K562 (cell line): ENCODE data around the gene JPH3. TPM values are rescaled to one million over a fixed set of nuclear protein-coding genes. Genes with fewer than 3 reads are reported as not detected.
A peak's percentile ranks its signal among the peaks of the same experiment; 100 is the strongest.

Experiments
- ATAC-seq: fragments of 200-7000 bp; cut with Tn5 transposase; 3 replicates; pipeline ENCODE4 v1.9.1; 2020; ENCODE audit warnings: moderate library complexity
- BruUV-seq: library from RNA; stranded (reverse); fragments of 400-500 nt; replicated peaks from 2 replicates; lab custom pipeline; 2021; lab: Mats Ljungman, UMichigan
- CTCF ChIA-PET: fragments of 300-600 bp; formaldehyde crosslinking; extraction: SDS; loops from one replicate; lab custom pipeline; 2021; ENCODE audit warnings: low intra/inter-chr PET ratio; lab: Yijun Ruan, JAX
- POLR2A ChIA-PET: fragments of 300-600, 350-650 bp; sonication (Branson Sonifier 250); formaldehyde crosslinking; extraction: SDS; loops from one replicate; lab custom pipeline; 2021; ENCODE audit warnings: antibody characterized with exemption, inconsistent platforms; lab: Yijun Ruan, JAX
- DNase-seq, 4 experiments: peaks; one replicate each; pipeline versions ENCODE4 v3.0.0 to v3.0.0-alpha.2; 2011 to 2018; ENCODE audit warnings: low spot score in 3 of 4, mixed read lengths in 3 of 4; ENCODE audit errors: extremely low read depth in 1 of 4
- FAIRE-seq: peaks from 2 replicates; lab custom pipeline; 2011; peaks lifted over from hg19 to GRCh38; lab: Jason Lieb, UNC
- H2AFZ ChIP-seq: 2 replicates; pipeline ENCODE4 v1.6.0; 2011; ENCODE audit warnings: low read depth, low read length, control low read depth, inconsistent platforms
- H3K27ac ChIP-seq: fragments of 200-600 bp; 3 replicates; pipeline ENCODE4 v1.8.0; 2011; ENCODE audit warnings: low read depth, mild to moderate bottlenecking, control low read depth, inconsistent platforms, low read length, moderate library complexity, mixed read lengths; ENCODE audit errors: extremely low read depth
- H3K27me3 ChIP-seq, 2 experiments: fragments of 300-600 bp in 1 of 2; 2 replicates in 1 of 2; 3 replicates in 1 of 2; pipeline versions ENCODE4 v1.6.0 to v1.8.0; 2011; ENCODE audit warnings: inconsistent platforms in 2 of 2, low read length in 2 of 2, mild to moderate bottlenecking in 1 of 2, mixed read lengths in 1 of 2, moderate library complexity in 1 of 2; ENCODE audit not compliant: control insufficient read depth in 2 of 2, insufficient read depth in 2 of 2
- H3K36me3 ChIP-seq: fragments of 300-600 bp; 3 replicates; pipeline ENCODE4 v1.8.0; 2011; ENCODE audit warnings: mild to moderate bottlenecking, low read length, inconsistent platforms; ENCODE audit not compliant: control insufficient read depth, insufficient read depth
- H3K4me1 ChIP-seq, 2 experiments: fragments of 200-600 bp in 1 of 2; replicated peaks in 1 of 2; 2 replicates in 1 of 2; 3 replicates in 1 of 2; pipeline versions ENCODE4 v1.5.1 to v1.8.0; 2011; ENCODE audit warnings: inconsistent platforms in 2 of 2, low read length in 2 of 2, mild to moderate bottlenecking in 1 of 2, mixed read lengths in 1 of 2, moderate library complexity in 1 of 2; ENCODE audit not compliant: control insufficient read depth in 2 of 2, insufficient read depth in 2 of 2
- H3K4me2 ChIP-seq: 2 replicates; pipeline ENCODE4 v1.6.1; 2011; ENCODE audit warnings: low read length, control low read depth, inconsistent platforms, mixed read lengths; ENCODE audit not compliant: insufficient read depth
- H3K4me3 ChIP-seq: fragments of 200-600 bp; sonication (generic), shearing (Covaris generic); 2 replicates; pipeline ENCODE4 v1.5.1; 2016; ENCODE audit warnings: control low read depth, inconsistent platforms
- H3K79me2 ChIP-seq: fragments of 200-600 bp; 3 replicates; pipeline ENCODE4 v1.8.0; 2011; ENCODE audit warnings: low read length, inconsistent platforms; ENCODE audit not compliant: control insufficient read depth, insufficient read depth
- H3K9ac ChIP-seq, 2 experiments: 2 replicates each; pipeline versions ENCODE4 v1.6.0 to v1.6.1; 2011; ENCODE audit warnings: low read depth in 2 of 2, low read length in 2 of 2, control low read depth in 1 of 2, inconsistent platforms in 1 of 2, mild to moderate bottlenecking in 1 of 2, mixed read lengths in 1 of 2; ENCODE audit not compliant: insufficient read depth in 1 of 2
- H3K9me1 ChIP-seq: one replicate; pipeline ENCODE4 v1.6.0; 2011; ENCODE audit warnings: inconsistent platforms, mild to moderate bottlenecking, low read length, moderate library complexity; ENCODE audit not compliant: control insufficient read depth, insufficient read depth
- H3K9me3 ChIP-seq: replicated peaks from 2 replicates; pipeline ENCODE4 v1.5.1; 2011; ENCODE audit warnings: low read depth, low read length, inconsistent platforms; ENCODE audit not compliant: control insufficient read depth, insufficient read depth
- H4K20me1 ChIP-seq: replicated peaks from 2 replicates; pipeline ENCODE4 v1.6.1; 2011; ENCODE audit warnings: low read length, inconsistent platforms, mixed read lengths; ENCODE audit not compliant: control insufficient read depth, insufficient read depth
- CHD4 ChIP-seq: fragments of 200-600 bp; sonication (generic); IDR thresholded peaks from 3 replicates; pipeline ENCODE4 v1.6.1; 2012; ENCODE audit warnings: low read depth, mild to moderate bottlenecking, mixed read lengths, low read length, inconsistent platforms; ENCODE audit not compliant: insufficient read depth, insufficient replicate concordance, poor library complexity, severe bottlenecking
- HMG20B ChIP-seq: fragments of 250-450 bp; sonication (Bioruptor Pico); IDR thresholded peaks from 2 replicates; pipeline ENCODE4 v1.5.0; 2021; ENCODE audit warnings: mild to moderate bottlenecking
- MEIS2 ChIP-seq: fragments of 450-650 bp; IDR thresholded peaks from 2 replicates; pipeline ENCODE4 v1.6.1; 2014; ENCODE audit warnings: mild to moderate bottlenecking; ENCODE audit not compliant: partially characterized antibody
- SMARCA5 ChIP-seq: fragments of 450-650 bp; IDR thresholded peaks from 2 replicates; pipeline ENCODE4 v1.6.1; 2016
- ZNF146 ChIP-seq: IDR thresholded peaks from one replicate; pipeline ENCODE4 v1.6.1; 2018; ENCODE audit warnings: missing compliant biosample characterization; ENCODE audit not compliant: unreplicated experiment
- WGBS: fragments of 100-300 bp; shearing (Covaris generic); methylation state at CpG from one replicate; pipeline ENCODE4 v1.1.6; 2016; ENCODE audit warnings: low coverage, mixed read lengths; ENCODE audit not compliant: insufficient coverage; ENCODE audit errors: missing lambda C conversion rate; 5-methylcytosine and 5-hydroxymethylcytosine counted together
- in situ Hi-C: fragments of 300-500 bp; cut with MboI; formaldehyde crosslinking; loops from 4 replicates; pipeline ENCODE4 v1.15.0; 2018; ENCODE audit warnings: inconsistent platforms, mixed read lengths
- intact Hi-C: fragments of 100-400 bp; cut with micrococcal nuclease; formaldehyde crosslinking; loops from 2 replicates; pipeline ENCODE4 v1.14.2; 2022
- polyA plus RNA-seq, 8 experiments: library from polyadenylated mRNA; depleted of rRNA in 4 of 8; stranded (reverse) in 5 of 8; unstranded in 3 of 8; fragments of >200 nt; fragmentation: Nextera tagmentation in 2 of 8; fragmentation: Illumina TruSeq in 1 of 8; extraction: Ambion mirVana in 2 of 8; extraction: Trizol in 1 of 8; gene quantifications; 2 replicates each; pipeline versions ENCODE4 v1.2.1 to v1.2.3, GENCODE V29; 2011 to 2014; ENCODE audit warnings: inconsistent platforms in 1 of 8, missing spikeins in 1 of 8
- total RNA-seq, 7 experiments: library from RNA; depleted of rRNA in 6 of 7; stranded (reverse); fragments of >200 nt in 6 of 7; fragmentation: Illumina TruSeq in 2 of 7; extraction: Trizol in 2 of 7; gene quantifications; 2 replicates each; pipeline versions ENCODE4 v1.2.1 to v1.2.3, GENCODE V29; 2011 to 2021; ENCODE audit warnings: low replicate concordance in 1 of 7
- TF ChIP-seq, protein P1 (sequence below): sonication (generic); formaldehyde crosslinking; IDR thresholded peaks from 2 replicates; pipeline ENCODE4 v1.8.0; 2022; ENCODE audit warnings: missing genetic modification reagents, mild to moderate bottlenecking, borderline replicate concordance
- TF ChIP-seq, protein P2 (sequence below): sonication (generic); formaldehyde crosslinking; IDR thresholded peaks from 2 replicates; pipeline ENCODE4 v1.5.0; 2020; ENCODE audit warnings: missing genetic modification reagents
- TF ChIP-seq, protein P3 (sequence below): IDR thresholded peaks from 3 replicates; pipeline ENCODE4 v1.6.1; 2011; ENCODE audit warnings: borderline replicate concordance, mild to moderate bottlenecking; ENCODE audit not compliant: insufficient read length, insufficient read depth

Gene JPH3
- total and polyA plus RNA-seq, 9 of the 15 experiments (the other 6 are each of a cell fraction or from before 2014, with no cell fraction given) = 0.01 TPM; not detected in 8

DNA sequence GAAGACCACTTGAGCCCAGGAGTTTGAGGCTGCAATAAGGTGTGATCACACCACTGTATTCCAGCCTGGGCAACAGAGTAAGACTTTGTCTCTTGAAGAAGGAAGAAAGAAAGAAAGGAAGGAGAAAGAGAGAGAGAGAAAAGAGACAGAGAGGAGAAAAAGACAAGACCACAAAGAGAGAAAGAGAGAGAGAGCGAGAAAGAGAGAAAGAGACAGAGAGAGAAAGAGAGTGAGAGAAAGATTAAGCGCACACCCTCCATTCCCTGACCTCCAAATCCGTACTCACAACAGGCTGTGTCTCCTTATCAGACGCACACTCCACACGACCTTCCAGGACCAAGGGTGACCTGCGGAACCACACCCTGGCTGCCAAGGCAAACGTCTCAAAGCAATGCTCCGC, 143.9 kb downstream of the JPH3 start:
- Histone ChIP-seq H3K9me1 (peaks cover 4% of the 10 kb centered on the region), H3K4me2 (no peak overlapping the region), H4K20me1 (peaks cover 9% of the 10 kb centered on the region), H3K27me3 (no peaks in the 10 kb centered on the region), H3K4me1 (peaks cover 0 to 9% of the 10 kb centered on the region in 2 experiments; a peak in 2 of 5 replicates), H3K9me3 (no peaks in the 10 kb centered on the region), H3K9ac (peak overlapping the region in 1 of 2 experiments; percentile 29; a peak in 1 of 4 replicates), H3K4me3 (no peak overlapping the region), H3K79me2 (peaks cover 17% of the 10 kb centered on the region; the same call in 2 of the 3 replicates), H3K36me3 (peaks cover 88% of the 10 kb centered on the region), H2AFZ (no peak overlapping the region), H3K27ac (no peak overlapping the region)
- CTCF ChIA-PET = no interaction called here
- intact Hi-C loops (no loop called here), in situ Hi-C loops (no loop called here)
- ATAC-seq (no peak), FAIRE-seq (no peak), DNase-seq (no peak)
- WGBS = 53% methylated on average over 8 of the region's 8 CpGs
- POLR2A ChIA-PET = interaction anchor here (0.9 to 1.2 kb wide), 2 partner anchors 19 to 83 kb away, joined by 3 to 4 read pairs; partner anchors contain the start of gene KLHDC4
- TF ChIP-seq, protein P1, sequence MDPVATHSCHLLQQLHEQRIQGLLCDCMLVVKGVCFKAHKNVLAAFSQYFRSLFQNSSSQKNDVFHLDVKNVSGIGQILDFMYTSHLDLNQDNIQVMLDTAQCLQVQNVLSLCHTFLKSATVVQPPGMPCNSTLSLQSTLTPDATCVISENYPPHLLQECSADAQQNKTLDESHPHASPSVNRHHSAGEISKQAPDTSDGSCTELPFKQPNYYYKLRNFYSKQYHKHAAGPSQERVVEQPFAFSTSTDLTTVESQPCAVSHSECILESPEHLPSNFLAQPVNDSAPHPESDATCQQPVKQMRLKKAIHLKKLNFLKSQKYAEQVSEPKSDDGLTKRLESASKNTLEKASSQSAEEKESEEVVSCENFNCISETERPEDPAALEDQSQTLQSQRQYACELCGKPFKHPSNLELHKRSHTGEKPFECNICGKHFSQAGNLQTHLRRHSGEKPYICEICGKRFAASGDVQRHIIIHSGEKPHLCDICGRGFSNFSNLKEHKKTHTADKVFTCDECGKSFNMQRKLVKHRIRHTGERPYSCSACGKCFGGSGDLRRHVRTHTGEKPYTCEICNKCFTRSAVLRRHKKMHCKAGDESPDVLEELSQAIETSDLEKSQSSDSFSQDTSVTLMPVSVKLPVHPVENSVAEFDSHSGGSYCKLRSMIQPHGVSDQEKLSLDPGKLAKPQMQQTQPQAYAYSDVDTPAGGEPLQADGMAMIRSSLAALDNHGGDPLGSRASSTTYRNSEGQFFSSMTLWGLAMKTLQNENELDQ (CRISPR knock-in tag) = no peak
- no peak for TF ChIP-seq MEIS2
- no peak for TF ChIP-seq HMG20B (CRISPR knock-in tag)
- TF ChIP-seq ZNF146 (CRISPR knock-in tag) = no peak
- no peak for TF ChIP-seq CHD4
- TF ChIP-seq SMARCA5 = no peak
- TF ChIP-seq, protein P2, sequence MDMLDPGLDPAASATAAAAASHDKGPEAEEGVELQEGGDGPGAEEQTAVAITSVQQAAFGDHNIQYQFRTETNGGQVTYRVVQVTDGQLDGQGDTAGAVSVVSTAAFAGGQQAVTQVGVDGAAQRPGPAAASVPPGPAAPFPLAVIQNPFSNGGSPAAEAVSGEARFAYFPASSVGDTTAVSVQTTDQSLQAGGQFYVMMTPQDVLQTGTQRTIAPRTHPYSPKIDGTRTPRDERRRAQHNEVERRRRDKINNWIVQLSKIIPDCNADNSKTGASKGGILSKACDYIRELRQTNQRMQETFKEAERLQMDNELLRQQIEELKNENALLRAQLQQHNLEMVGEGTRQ = no peak
- TF ChIP-seq, protein P3, sequence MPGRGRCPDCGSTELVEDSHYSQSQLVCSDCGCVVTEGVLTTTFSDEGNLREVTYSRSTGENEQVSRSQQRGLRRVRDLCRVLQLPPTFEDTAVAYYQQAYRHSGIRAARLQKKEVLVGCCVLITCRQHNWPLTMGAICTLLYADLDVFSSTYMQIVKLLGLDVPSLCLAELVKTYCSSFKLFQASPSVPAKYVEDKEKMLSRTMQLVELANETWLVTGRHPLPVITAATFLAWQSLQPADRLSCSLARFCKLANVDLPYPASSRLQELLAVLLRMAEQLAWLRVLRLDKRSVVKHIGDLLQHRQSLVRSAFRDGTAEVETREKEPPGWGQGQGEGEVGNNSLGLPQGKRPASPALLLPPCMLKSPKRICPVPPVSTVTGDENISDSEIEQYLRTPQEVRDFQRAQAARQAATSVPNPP = no peak
- BruUV-seq = no TSS peak

Other genes with a start within 250 kb of the JPH3 start
- gene FBXO31, start 218.7 kb upstream of the JPH3 start, total RNA-seq (2014; rRNA removed) = 18.9 and 20.7 TPM in 2 replicates
- 6.7 and 8.1 TPM in 2 replicates for gene FBXO31, start 218.7 kb upstream of the JPH3 start, total RNA-seq (2014; rRNA removed; fragmentation: Illumina TruSeq; extraction: Trizol)
- 10.1 and 10.4 TPM in 2 replicates for gene FBXO31, start 218.7 kb upstream of the JPH3 start, total RNA-seq (2015; rRNA removed; fragmentation: Illumina TruSeq; extraction: Trizol)
- 28.6 and 33.3 TPM in 2 replicates for gene FBXO31, start 218.7 kb upstream of the JPH3 start, total RNA-seq (2021)
- 11.9 and 13.4 TPM in 2 replicates for gene FBXO31, start 218.7 kb upstream of the JPH3 start, polyA plus RNA-seq (2011; rRNA removed)
- 10.9 and 19.1 TPM in 2 replicates for gene FBXO31, start 218.7 kb upstream of the JPH3 start, polyA plus RNA-seq (2014; fragmentation: Illumina TruSeq; extraction: Trizol)
- gene FBXO31, start 218.7 kb upstream of the JPH3 start, polyA plus RNA-seq (2014; fragmentation: Nextera tagmentation; extraction: Ambion mirVana) = under 1 TPM; 0.18 to 0.70 TPM
- gene FBXO31, start 218.7 kb upstream of the JPH3 start, polyA plus RNA-seq (2014; rRNA removed) = 14.0 and 16.0 TPM in 2 replicates
- gene MAP1LC3B, start 210.2 kb upstream of the JPH3 start, total RNA-seq (2014; rRNA removed) = 21.3 and 24.9 TPM in 2 replicates
- gene MAP1LC3B, start 210.2 kb upstream of the JPH3 start, total RNA-seq (2014; rRNA removed; fragmentation: Illumina TruSeq; extraction: Trizol) = 26.7 and 32.7 TPM in 2 replicates
- gene MAP1LC3B, start 210.2 kb upstream of the JPH3 start, total RNA-seq (2015; rRNA removed; fragmentation: Illumina TruSeq; extraction: Trizol) = 16.0 and 16.2 TPM in 2 replicates
- gene MAP1LC3B, start 210.2 kb upstream of the JPH3 start, total RNA-seq (2021) = 73.1 and 77.4 TPM in 2 replicates
- 37.0 and 42.6 TPM in 2 replicates for gene MAP1LC3B, start 210.2 kb upstream of the JPH3 start, polyA plus RNA-seq (2011; rRNA removed)
- 79.9 and 81.5 TPM in 2 replicates for gene MAP1LC3B, start 210.2 kb upstream of the JPH3 start, polyA plus RNA-seq (2014; fragmentation: Illumina TruSeq; extraction: Trizol)
- gene MAP1LC3B, start 210.2 kb upstream of the JPH3 start, polyA plus RNA-seq (2014; fragmentation: Nextera tagmentation; extraction: Ambion mirVana) = 10 to 100 TPM; 30.4 to 36.7 TPM
- 45.5 TPM in 2 replicates for gene MAP1LC3B, start 210.2 kb upstream of the JPH3 start, polyA plus RNA-seq (2014; rRNA removed)
- 3.0 and 3.6 TPM in 2 replicates for gene ZCCHC14, start 109.5 kb upstream of the JPH3 start, total RNA-seq (2014; rRNA removed)
- 2.1 and 2.3 TPM in 2 replicates for gene ZCCHC14, start 109.5 kb upstream of the JPH3 start, total RNA-seq (2014; rRNA removed; fragmentation: Illumina TruSeq; extraction: Trizol)
- 2.9 and 3.3 TPM in 2 replicates for gene ZCCHC14, start 109.5 kb upstream of the JPH3 start, total RNA-seq (2015; rRNA removed; fragmentation: Illumina TruSeq; extraction: Trizol)
- gene ZCCHC14, start 109.5 kb upstream of the JPH3 start, total RNA-seq (2021) = 12.4 and 12.8 TPM in 2 replicates
- 1.8 and 2.4 TPM in 2 replicates for gene ZCCHC14, start 109.5 kb upstream of the JPH3 start, polyA plus RNA-seq (2011; rRNA removed)
- gene ZCCHC14, start 109.5 kb upstream of the JPH3 start, polyA plus RNA-seq (2014; fragmentation: Illumina TruSeq; extraction: Trizol) = 5.9 and 6.0 TPM in 2 replicates
- gene ZCCHC14, start 109.5 kb upstream of the JPH3 start, polyA plus RNA-seq (2014; fragmentation: Nextera tagmentation; extraction: Ambion mirVana) = 1 to 10 TPM; 1.5 TPM
- gene ZCCHC14, start 109.5 kb upstream of the JPH3 start, polyA plus RNA-seq (2014; rRNA removed) = 5.1 and 5.5 TPM in 2 replicates
- gene KLHDC4, start 163.5 kb downstream of the JPH3 start, total RNA-seq (2014; rRNA removed) = 52.7 and 59.4 TPM in 2 replicates
- 17.9 and 25.5 TPM in 2 replicates for gene KLHDC4, start 163.5 kb downstream of the JPH3 start, total RNA-seq (2014; rRNA removed; fragmentation: Illumina TruSeq; extraction: Trizol)
- 31.8 and 32.8 TPM in 2 replicates for gene KLHDC4, start 163.5 kb downstream of the JPH3 start, total RNA-seq (2015; rRNA removed; fragmentation: Illumina TruSeq; extraction: Trizol)
- 62.8 and 68.1 TPM in 2 replicates for gene KLHDC4, start 163.5 kb downstream of the JPH3 start, total RNA-seq (2021)
- 23.7 and 24.9 TPM in 2 replicates for gene KLHDC4, start 163.5 kb downstream of the JPH3 start, polyA plus RNA-seq (2011; rRNA removed)
- 37.3 and 48.5 TPM in 2 replicates for gene KLHDC4, start 163.5 kb downstream of the JPH3 start, polyA plus RNA-seq (2014; fragmentation: Illumina TruSeq; extraction: Trizol)
- gene KLHDC4, start 163.5 kb downstream of the JPH3 start, polyA plus RNA-seq (2014; fragmentation: Nextera tagmentation; extraction: Ambion mirVana) = 1 to 10 TPM; 1.3 to 2.5 TPM
- gene KLHDC4, start 163.5 kb downstream of the JPH3 start, polyA plus RNA-seq (2014; rRNA removed) = 53.5 and 63.4 TPM in 2 replicates